Dermis microvascular lymphatic vessel endothelial cell (primary cell): ENCODE measurements around the gene LTO1. TPM values are rescaled to one million over a fixed set of nuclear protein-coding genes. Genes with fewer than 3 reads are reported as not detected.
A peak's percentile ranks its signal among the peaks of the same experiment; 100 is the strongest.

Experiments
- DNase-seq, 2 donors: peaks; one replicate each; pipeline versions ENCODE4 v3.0.0 to v3.0.0-alpha.2; 2010; ENCODE audit warnings: low read depth in 2 of 2
- total RNA-seq: library from RNA; depleted of rRNA; stranded (reverse); fragments of >200 nt; gene quantifications from 2 replicates; pipeline ENCODE4 v1.2.1, GENCODE V29; 2014

The LTO1 gene
- total RNA-seq, 1 donor from 2014 or later: 10.1 TPM

- DNase-seq: no peak
These were observed 28.4 kb downstream of the LTO1 start for GRCh38 chr11:69646493-69647389.

GRCh38 chr11:69645801-69646492 is 29.2 kb downstream of the LTO1 start:
- DNase-seq: no peak

- DNase-seq: no peak
These were observed 30.0 kb downstream of the LTO1 start for GRCh38 chr11:69644962-69645675.

- DNase-seq: peak in 1 of 2 donors; percentile 69
These were observed 30.8 kb downstream of the LTO1 start for GRCh38 chr11:69644071-69644961.

- no peak for DNase-seq
These were observed 31.5 kb downstream of the LTO1 start for GRCh38 chr11:69643646-69644045.

- peak in 1 of 2 donors; percentile 77 for DNase-seq
These were observed 32.1 kb downstream of the LTO1 start for GRCh38 chr11:69642913-69643632.

- DNase-seq: no peak
These were observed 32.6 kb downstream of the LTO1 start for GRCh38 chr11:69642549-69642912.

GRCh38 chr11:69641681-69642548 is 33.2 kb downstream of the LTO1 start:
- DNase-seq: no peak

- peak; percentile 89 to 92 for DNase-seq
These were observed 34.1 kb downstream of the LTO1 start, which contains the start of gene CCND1 for GRCh38 chr11:69640995-69641581. Gene CCND1, plus strand, starts transcription at chr11:69641156. Its CDS starts 158 bp downstream, at chr11:69641314.

GRCh38 chr11:69640260-69640994 is 34.7 kb downstream of the LTO1 start:
- no peak for DNase-seq

GRCh38 chr11:69639831-69640230 is 35.3 kb downstream of the LTO1 start:
- DNase-seq: no peak

- peak; percentile 91 to 96 for DNase-seq
These were observed 36.0 kb downstream of the LTO1 start for GRCh38 chr11:69638941-69639681.

- DNase-seq: peak; percentile 71 to 84
These were observed 36.9 kb downstream of the LTO1 start for GRCh38 chr11:69637941-69638871.

- no peak for DNase-seq
These were observed 37.8 kb downstream of the LTO1 start for GRCh38 chr11:69637198-69637940.

- peak; percentile 80 to 82 for DNase-seq
These were observed 38.5 kb downstream of the LTO1 start for GRCh38 chr11:69636512-69637197.
